ENCODE data around the gene FNIP1. TPM values are rescaled to one million over a fixed set of nuclear protein-coding genes. Genes with fewer than 3 reads are reported as not detected.

The FNIP1 gene
- total RNA-seq, 5 donors from 2014 or later (not counting 1 experiment from before 2014, with no cell fraction given): 26.7 to 32.7 (median 27.7) TPM

- no peak overlapping the region for H3K4me3 Mint-ChIP-seq
- Histone ChIP-seq H3K4me3 (ENCODE audit: control insufficient read depth in 1 of 2, extremely low read depth in 1 of 2, low read length in 1 of 2) (no peak overlapping the region), H3K9me3 (no peaks in the 10 kb centered on the region), H3K27ac (ENCODE audit: low read length) (no peak overlapping the region), H3K27me3 (replicated peaks in 1 of 2; ENCODE audit: control insufficient read depth in 2 of 2, extremely low read depth in 1 of 2, insufficient read depth in 2 of 2, low read length in 1 of 2) (no peaks in the 10 kb centered on the region), H3K36me3 (ENCODE audit: control insufficient read depth in 2 of 2, extremely low read depth in 1 of 2, insufficient read depth in 1 of 2, low read length in 1 of 2) (no peaks in the 10 kb centered on the region), H3K4me1 (ENCODE audit: control insufficient read depth in 1 of 2, extremely low read depth in 1 of 2, insufficient read depth in 2 of 2, low read length in 2 of 2) (peaks cover 0 to 7% of the 10 kb centered on the region in 2 experiments)
- peaks cover 66 to 68% (median 68%) of the 10 kb centered on the region in 3 donors for H3K4me1 Mint-ChIP-seq
- peaks cover 20% of the 10 kb centered on the region for H3K36me3 Mint-ChIP-seq
- H3K9me3 Mint-ChIP-seq: peaks cover 0 to 3% (median 0%) of the 10 kb centered on the region in 3 donors
- POLR2A ChIA-PET: interaction anchor here in 1 of 2 donors (0.5 to 0.6 kb wide), 2 partner anchors 256 to 1018 kb away, joined by 3 read pairs; no protein-coding TSS in a partner anchor
- CTCF ChIA-PET: no interaction called here
- no peak for DNase-seq
- no peak overlapping the region for H3K27ac Mint-ChIP-seq
- H3K27me3 Mint-ChIP-seq: no peaks in the 10 kb centered on the region
- whole genome bisulfite sequencing (ENCODE audit: insufficient coverage): 96% methylated on average over 3 of the region's 3 CpGs
- ATAC-seq (replicated peaks in 1 of 4): no peak
Observed at GRCh38 chr5:131789765-131790164, 7.1 kb downstream of the FNIP1 start.

- ChIA-PET POLR2A (no interaction called here), CTCF (interaction anchor here in 1 of 2 donors (0.7 kb wide), 1 partner anchor 264 kb away, joined by 5 read pairs; no protein-coding TSS in a partner anchor)
- WGBS (ENCODE audit: insufficient coverage): 93% methylated on average over 3 of the region's 4 CpGs
- ATAC-seq (replicated peaks in 1 of 4): no peak
- Histone ChIP-seq H3K4me1 (ENCODE audit: control insufficient read depth in 1 of 2, extremely low read depth in 1 of 2, insufficient read depth in 2 of 2, low read length in 2 of 2) (peaks cover 0 to 3% of the 10 kb centered on the region in 2 experiments), H3K4me3 (ENCODE audit: control insufficient read depth in 1 of 2, extremely low read depth in 1 of 2, low read length in 1 of 2) (no peak overlapping the region), H3K36me3 (ENCODE audit: control insufficient read depth in 2 of 2, extremely low read depth in 1 of 2, insufficient read depth in 1 of 2, low read length in 1 of 2) (no peaks in the 10 kb centered on the region), H3K27ac (ENCODE audit: low read length) (no peak overlapping the region), H3K9me3 (no peaks in the 10 kb centered on the region), H3K27me3 (replicated peaks in 1 of 2; ENCODE audit: control insufficient read depth in 2 of 2, extremely low read depth in 1 of 2, insufficient read depth in 2 of 2, low read length in 1 of 2) (no peaks in the 10 kb centered on the region)
- peaks cover 26% of the 10 kb centered on the region for H3K36me3 Mint-ChIP-seq
- no peak for DNase-seq
- no peak overlapping the region for H3K27ac Mint-ChIP-seq
- H3K9me3 Mint-ChIP-seq: peaks cover 0 to 3% (median 0%) of the 10 kb centered on the region in 3 donors
- peak overlapping the region in 1 of 3 donors; percentile 2 for H3K4me3 Mint-ChIP-seq
- peaks cover 61 to 62% (median 62%) of the 10 kb centered on the region in 3 donors for H3K4me1 Mint-ChIP-seq
- H3K27me3 Mint-ChIP-seq: no peaks in the 10 kb centered on the region
Observed at GRCh38 chr5:131787736-131788135, 9.1 kb downstream of the FNIP1 start.

DNA sequence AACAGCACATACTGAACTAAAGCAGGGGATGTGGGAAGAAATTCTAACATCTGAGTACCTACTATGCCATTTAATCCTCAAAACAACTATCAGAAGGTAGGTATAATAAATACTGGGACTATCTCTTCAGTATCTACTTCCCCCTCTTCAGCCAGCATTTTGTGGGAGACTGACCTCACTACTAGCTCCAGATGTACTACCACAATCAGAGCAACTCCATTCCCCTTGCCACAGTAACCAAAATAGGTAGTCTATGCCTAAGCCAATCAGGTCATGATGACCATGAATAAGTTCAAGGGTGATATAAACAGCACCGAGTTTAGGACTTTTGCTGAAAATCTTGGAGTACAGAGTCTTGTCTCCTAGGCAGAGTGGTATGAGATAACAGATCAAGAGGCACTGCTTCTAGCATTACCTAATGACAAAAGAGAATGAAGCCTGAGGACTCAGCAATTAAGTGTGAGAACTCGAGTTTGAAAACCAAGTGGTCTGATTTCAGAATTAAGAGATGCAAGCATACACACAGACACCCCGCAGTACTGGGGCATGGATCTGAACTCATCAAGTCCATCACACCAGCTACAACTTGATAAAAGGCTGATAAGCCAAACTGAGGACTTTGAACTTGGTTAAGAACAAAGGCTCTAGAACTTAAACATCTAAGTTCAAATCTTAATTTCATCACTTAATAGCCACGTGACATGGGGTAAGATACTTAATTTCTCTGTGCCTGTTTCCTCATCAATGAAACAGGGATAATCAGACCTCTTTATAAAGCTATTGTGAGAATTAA is 9.7 kb downstream of the FNIP1 start:
- Histone ChIP-seq H3K36me3 (ENCODE audit: control insufficient read depth in 2 of 2, extremely low read depth in 1 of 2, insufficient read depth in 1 of 2, low read length in 1 of 2) (no peaks in the 10 kb centered on the region), H3K4me3 (ENCODE audit: control insufficient read depth in 1 of 2, extremely low read depth in 1 of 2, low read length in 1 of 2) (no peak overlapping the region), H3K27ac (ENCODE audit: low read length) (no peak overlapping the region), H3K9me3 (no peaks in the 10 kb centered on the region), H3K27me3 (replicated peaks in 1 of 2; ENCODE audit: control insufficient read depth in 2 of 2, extremely low read depth in 1 of 2, insufficient read depth in 2 of 2, low read length in 1 of 2) (no peaks in the 10 kb centered on the region), H3K4me1 (ENCODE audit: control insufficient read depth in 1 of 2, extremely low read depth in 1 of 2, insufficient read depth in 2 of 2, low read length in 2 of 2) (peaks cover 0 to 3% of the 10 kb centered on the region in 2 experiments)
- no peak overlapping the region for H3K27ac Mint-ChIP-seq
- no peak for DNase-seq
- ChIA-PET POLR2A (no interaction called here), CTCF (no interaction called here)
- ATAC-seq (replicated peaks in 1 of 4): no peak
- H3K36me3 Mint-ChIP-seq: peaks cover 29% of the 10 kb centered on the region
- peaks cover 60 to 62% (median 62%) of the 10 kb centered on the region in 3 donors for H3K4me1 Mint-ChIP-seq
- WGBS (ENCODE audit: insufficient coverage): 73% methylated on average over 2 of the region's 4 CpGs
- no peak overlapping the region for H3K4me3 Mint-ChIP-seq
- no peaks in the 10 kb centered on the region for H3K27me3 Mint-ChIP-seq
- H3K9me3 Mint-ChIP-seq: peaks cover 0 to 3% (median 0%) of the 10 kb centered on the region in 3 donors

GRCh38 chr5:131786036-131786435 is 10.8 kb downstream of the FNIP1 start:
- WGBS (ENCODE audit: insufficient coverage): no CpG with 5 or more reads among the region's 1 CpG
- Mint-ChIP-seq H3K4me3 (no peak overlapping the region), H3K27me3 (no peaks in the 10 kb centered on the region), H3K9me3 (peaks cover 0 to 3% (median 0%) of the 10 kb centered on the region in 3 donors), H3K27ac (no peak overlapping the region), H3K36me3 (peaks cover 37% of the 10 kb centered on the region), H3K4me1 (peaks cover 56 to 64% (median 62%) of the 10 kb centered on the region in 3 donors)
- CTCF ChIA-PET: no interaction called here
- Histone ChIP-seq H3K36me3 (ENCODE audit: control insufficient read depth in 2 of 2, extremely low read depth in 1 of 2, insufficient read depth in 1 of 2, low read length in 1 of 2) (peaks cover 0 to 4% of the 10 kb centered on the region in 2 donors), H3K9me3 (no peaks in the 10 kb centered on the region), H3K27me3 (replicated peaks in 1 of 2; ENCODE audit: control insufficient read depth in 2 of 2, extremely low read depth in 1 of 2, insufficient read depth in 2 of 2, low read length in 1 of 2) (no peaks in the 10 kb centered on the region), H3K4me3 (ENCODE audit: control insufficient read depth in 1 of 2, extremely low read depth in 1 of 2, low read length in 1 of 2) (no peak overlapping the region), H3K27ac (ENCODE audit: low read length) (no peak overlapping the region), H3K4me1 (ENCODE audit: control insufficient read depth in 1 of 2, extremely low read depth in 1 of 2, insufficient read depth in 2 of 2, low read length in 2 of 2) (peaks cover 0 to 3% of the 10 kb centered on the region in 2 experiments)
- ATAC-seq (replicated peaks in 1 of 4) (no peak), DNase-seq (no peak)
- POLR2A ChIA-PET: no interaction called here

DNA sequence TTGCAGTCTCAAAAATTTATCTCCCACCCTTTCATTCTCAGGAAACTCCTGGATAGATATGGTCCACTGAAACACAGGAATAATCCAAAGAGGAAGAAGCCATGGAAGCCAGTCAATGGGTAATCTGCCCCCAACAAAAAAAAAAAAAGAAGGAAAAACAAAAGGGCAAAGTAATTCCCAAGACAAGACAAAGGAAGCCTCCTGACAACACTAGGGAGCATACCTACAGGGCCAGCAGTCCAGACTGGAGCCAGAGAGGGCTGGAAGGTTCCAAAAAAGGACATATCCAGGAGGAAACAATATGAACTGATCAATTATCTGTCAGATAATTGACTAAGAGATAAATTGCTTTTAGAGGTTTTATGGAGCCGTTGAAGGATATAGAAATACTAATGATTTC is 12.9 kb downstream of the FNIP1 start:
- no peak overlapping the region for H3K4me3 ChIP-seq (ENCODE audit: control insufficient read depth in 1 of 2, extremely low read depth in 1 of 2, low read length in 1 of 2)
- DNase-seq: no peak
- no peak overlapping the region for H3K4me3 Mint-ChIP-seq
- H3K27ac Mint-ChIP-seq: no peak overlapping the region
- H3K27ac ChIP-seq (ENCODE audit: low read length): no peak overlapping the region
- H3K27me3 ChIP-seq (replicated peaks in 1 of 2; ENCODE audit: control insufficient read depth in 2 of 2, extremely low read depth in 1 of 2, insufficient read depth in 2 of 2, low read length in 1 of 2): no peaks in the 10 kb centered on the region
- WGBS (ENCODE audit: insufficient coverage): no CpG with 5 or more reads among the region's 1 CpG
- peaks cover 0 to 3% of the 10 kb centered on the region in 2 experiments for H3K4me1 ChIP-seq (ENCODE audit: control insufficient read depth in 1 of 2, extremely low read depth in 1 of 2, insufficient read depth in 2 of 2, low read length in 2 of 2)
- H3K27me3 Mint-ChIP-seq: no peaks in the 10 kb centered on the region
- no peaks in the 10 kb centered on the region for H3K9me3 ChIP-seq
- no peak for ATAC-seq (replicated peaks in 1 of 4)
- peaks cover 48 to 56% (median 54%) of the 10 kb centered on the region in 3 donors for H3K4me1 Mint-ChIP-seq
- H3K36me3 Mint-ChIP-seq: peaks cover 32% of the 10 kb centered on the region
- ChIA-PET POLR2A (no interaction called here), CTCF (no interaction called here)
- peaks cover 0 to under 1% (median 0%) of the 10 kb centered on the region in 3 donors for H3K9me3 Mint-ChIP-seq
- peaks cover 0 to 4% of the 10 kb centered on the region in 2 donors for H3K36me3 ChIP-seq (ENCODE audit: control insufficient read depth in 2 of 2, extremely low read depth in 1 of 2, insufficient read depth in 1 of 2, low read length in 1 of 2)

DNA sequence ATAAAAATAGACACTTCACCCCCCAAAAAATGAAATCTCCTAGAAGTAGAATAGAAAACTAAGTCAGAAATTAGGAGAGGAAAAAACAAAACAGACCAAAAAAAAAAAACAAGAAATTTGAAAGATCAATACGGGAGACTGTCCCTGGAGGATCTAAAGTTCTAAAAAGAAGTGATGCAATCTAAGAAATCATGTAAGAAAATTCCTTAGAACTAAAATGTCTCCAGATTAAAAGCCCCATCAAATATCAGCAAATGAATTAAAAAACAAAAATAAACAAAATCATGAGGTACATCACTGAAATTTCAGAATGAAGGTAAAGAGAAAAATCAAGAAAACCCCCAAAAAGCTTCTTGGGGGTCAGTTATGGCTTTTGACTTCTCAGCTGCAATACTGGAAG is 13.5 kb downstream of the FNIP1 start:
- H3K4me1 Mint-ChIP-seq: peaks cover 46 to 54% (median 53%) of the 10 kb centered on the region in 3 donors
- no peak overlapping the region for H3K27ac Mint-ChIP-seq
- Histone ChIP-seq H3K4me3 (ENCODE audit: control insufficient read depth in 1 of 2, extremely low read depth in 1 of 2, low read length in 1 of 2) (no peak overlapping the region), H3K27ac (ENCODE audit: low read length) (no peak overlapping the region), H3K27me3 (replicated peaks in 1 of 2; ENCODE audit: control insufficient read depth in 2 of 2, extremely low read depth in 1 of 2, insufficient read depth in 2 of 2, low read length in 1 of 2) (no peaks in the 10 kb centered on the region), H3K4me1 (ENCODE audit: control insufficient read depth in 1 of 2, extremely low read depth in 1 of 2, insufficient read depth in 2 of 2, low read length in 2 of 2) (peaks cover 0 to 3% of the 10 kb centered on the region in 2 experiments), H3K36me3 (ENCODE audit: control insufficient read depth in 2 of 2, extremely low read depth in 1 of 2, insufficient read depth in 1 of 2, low read length in 1 of 2) (peaks cover 0 to 4% of the 10 kb centered on the region in 2 donors), H3K9me3 (no peaks in the 10 kb centered on the region)
- CTCF ChIA-PET: interaction anchor here in 1 of 2 donors (0.6 to 0.7 kb wide), 2 partner anchors 26 to 55 kb away, joined by 3 to 5 read pairs; no protein-coding TSS in a partner anchor
- H3K4me3 Mint-ChIP-seq: no peak overlapping the region
- no peak for ATAC-seq (replicated peaks in 1 of 4)
- POLR2A ChIA-PET: interaction anchor here (0.7 kb wide), 2 partner anchors 120 to 307 kb away, joined by 3 to 5 read pairs; no protein-coding TSS in a partner anchor
- WGBS (ENCODE audit: insufficient coverage): no CpG with 5 or more reads among the region's 1 CpG
- no peak for DNase-seq
- H3K9me3 Mint-ChIP-seq: no peaks in the 10 kb centered on the region
- peaks cover 31% of the 10 kb centered on the region for H3K36me3 Mint-ChIP-seq
- H3K27me3 Mint-ChIP-seq: no peaks in the 10 kb centered on the region

Data from T-cell (primary cell).